Endothelial cell of umbilical vein (primary cell): Measurements from ENCODE around the gene ACAD11. TPM values are rescaled to one million over a fixed set of nuclear protein-coding genes. Genes with fewer than 3 reads are reported as not detected.

Source experiments
- BruUV-seq: library from RNA; stranded (reverse); fragments of 400-500 nt; replicated peaks from 2 replicates; lab custom pipeline; 2021; lab: Mats Ljungman, UMichigan
- CTCF ChIA-PET: fragments of 300-600, 350-600 bp; sonication (Branson Sonifier 250); formaldehyde crosslinking; loops from one replicate; lab custom pipeline; 2021; ENCODE audit warnings: antibody characterized with exemption, inconsistent platforms; lab: Charles Lee
- POLR2A ChIA-PET: fragments of 300-600, 350-600 bp; sonication (Branson Sonifier 250); formaldehyde crosslinking; loops from one replicate; lab custom pipeline; 2021; ENCODE audit warnings: antibody characterized with exemption, inconsistent platforms; lab: Charles Lee
- DNase-seq: peaks from one replicate; pipeline ENCODE4 v3.0.0-alpha.2; 2011; ENCODE audit warnings: low read depth, low spot score
- FAIRE-seq: peaks from 2 replicates; lab custom pipeline; 2011; peaks lifted over from hg19 to GRCh38; lab: Jason Lieb, UNC
- H2AFZ ChIP-seq: 2 replicates; pipeline ENCODE4 v1.6.0; 2012; ENCODE audit warnings: low read depth, low read length, control low read depth, inconsistent platforms
- H3K27ac ChIP-seq: 2 replicates; pipeline ENCODE4 v1.5.1; 2011; ENCODE audit warnings: low read depth, mild to moderate bottlenecking, control low read depth, low read length, moderate library complexity; ENCODE audit not compliant: insufficient read depth
- H3K27me3 ChIP-seq, 2 experiments: 2 replicates each; pipeline versions ENCODE4 v1.6.0 to v1.6.1; 2011; ENCODE audit warnings: low read length in 2 of 2, mixed read lengths in 1 of 2; ENCODE audit not compliant: control insufficient read depth in 2 of 2, insufficient read depth in 2 of 2
- H3K36me3 ChIP-seq, 2 experiments: 2 replicates in 1 of 2; 3 replicates in 1 of 2; pipeline ENCODE4 v1.5.1; 2011; ENCODE audit warnings: low read length in 2 of 2, mild to moderate bottlenecking in 1 of 2, moderate library complexity in 1 of 2; ENCODE audit not compliant: control insufficient read depth in 2 of 2, insufficient read depth in 2 of 2; ENCODE audit errors: extremely low read depth in 1 of 2
- H3K4me1 ChIP-seq: 3 replicates; pipeline ENCODE4 v1.5.1; 2011; ENCODE audit warnings: mild to moderate bottlenecking, low read length; ENCODE audit not compliant: control insufficient read depth, insufficient read depth; ENCODE audit errors: extremely low read depth
- H3K4me2 ChIP-seq: 2 replicates; pipeline ENCODE4 v1.6.1; 2011; ENCODE audit warnings: low read length, control low read depth, mixed read lengths; ENCODE audit not compliant: insufficient read depth
- H3K4me3 ChIP-seq, 3 experiments: fragments of 200-600 bp in 1 of 3; sonication (generic), shearing (Covaris generic) in 1 of 3; replicated peaks in 1 of 3; 2 replicates each; pipeline ENCODE4 v1.5.1; 2011 to 2016; ENCODE audit warnings: control low read depth in 3 of 3, low read length in 3 of 3, mild to moderate bottlenecking in 2 of 3, inconsistent platforms in 1 of 3, low read depth in 1 of 3, moderate library complexity in 1 of 3; ENCODE audit not compliant: insufficient read depth in 1 of 3
- H3K79me2 ChIP-seq: 2 replicates; pipeline ENCODE4 v1.6.0; 2012; ENCODE audit warnings: low read length, inconsistent platforms; ENCODE audit not compliant: control insufficient read depth, insufficient read depth
- H3K9ac ChIP-seq: replicated peaks from 2 replicates; pipeline ENCODE3; 2011; ENCODE audit warnings: low read length, control low read depth; ENCODE audit not compliant: insufficient read depth; ENCODE audit errors: extremely low read depth
- H3K9me1 ChIP-seq: replicated peaks from 3 replicates; pipeline ENCODE4 v1.6.0; 2011; ENCODE audit warnings: mild to moderate bottlenecking, low read length; ENCODE audit not compliant: control insufficient read depth, insufficient read depth; ENCODE audit errors: extremely low read depth
- H3K9me3 ChIP-seq: replicated peaks from 2 replicates; pipeline ENCODE4 v1.5.1; 2012; ENCODE audit warnings: low read length, inconsistent platforms; ENCODE audit not compliant: control insufficient read depth, insufficient read depth
- H4K20me1 ChIP-seq: replicated peaks from 2 replicates; pipeline ENCODE3; 2011; ENCODE audit warnings: mild to moderate bottlenecking, low read length; ENCODE audit not compliant: control insufficient read depth, insufficient read depth; ENCODE audit errors: extremely low read depth
- CTCF ChIP-seq, 2 donors: IDR thresholded peaks; 1 replicate in 1 of 2; 2 replicates in 1 of 2; pipeline ENCODE4 v1.5.1; 2011; ENCODE audit warnings: low read length in 2 of 2, mild to moderate bottlenecking in 2 of 2, moderate library complexity in 2 of 2, control low read depth in 1 of 2, inconsistent platforms in 1 of 2, low read depth in 1 of 2; ENCODE audit not compliant: insufficient read depth in 1 of 2; ENCODE audit errors: extremely low read depth in 1 of 2
- EZH2 ChIP-seq: IDR thresholded peaks from 2 replicates; pipeline ENCODE4 v1.6.1; 2012; ENCODE audit warnings: borderline replicate concordance, low read depth, mild to moderate bottlenecking, moderate library complexity, low read length, inconsistent platforms; ENCODE audit not compliant: severe bottlenecking
- FOS ChIP-seq: IDR thresholded peaks from 2 replicates; pipeline ENCODE4 v1.6.1; 2011; ENCODE audit warnings: mild to moderate bottlenecking, low read length, moderate library complexity, borderline replicate concordance; ENCODE audit not compliant: insufficient read depth
- GATA2 ChIP-seq: IDR thresholded peaks from 2 replicates; pipeline ENCODE4 v1.7.0; 2011; ENCODE audit warnings: low read depth, mild to moderate bottlenecking, moderate library complexity, mixed read lengths, low read length; ENCODE audit not compliant: insufficient read length, insufficient read depth
- JUN ChIP-seq: IDR thresholded peaks from 2 replicates; pipeline ENCODE4 v1.6.1; 2011; ENCODE audit warnings: borderline replicate concordance, low read depth; ENCODE audit not compliant: insufficient read length, insufficient read depth
- MYC ChIP-seq: IDR thresholded peaks from one replicate; pipeline ENCODE4 v1.6.1; 2011; ENCODE audit warnings: mild to moderate bottlenecking, low read depth, low read length
- POLR2A ChIP-seq: IDR thresholded peaks from 2 replicates; pipeline ENCODE4 v1.6.1; 2012; ENCODE audit warnings: low read depth, mild to moderate bottlenecking, control low read depth, low read length
- POLR2AphosphoS5 ChIP-seq: IDR thresholded peaks from 2 replicates; pipeline ENCODE4 v1.6.1; 2012; ENCODE audit warnings: low read depth, mild to moderate bottlenecking, control low read depth, low read length, moderate library complexity; ENCODE audit not compliant: insufficient read depth
- dilution Hi-C: fragments of 300-500 bp; cut with MboI; formaldehyde crosslinking; loops from one replicate; pipeline ENCODE4 v1.15.0; 2019; ENCODE audit warnings: low sequenced_read_pairs; ENCODE audit not compliant: extremely low pct_ligation_motif_present
- intact Hi-C: fragments of 100-400 bp; cut with micrococcal nuclease; formaldehyde crosslinking; loops from one replicate; pipeline ENCODE4 v1.10.0; 2022
- polyA plus RNA-seq, 4 experiments: library from polyadenylated mRNA; depleted of rRNA in 3 of 4; stranded (reverse) in 3 of 4; unstranded in 1 of 4; fragments of >200 nt; gene quantifications; 2 replicates each; pipeline versions ENCODE4 v1.2.1 to v1.2.3, GENCODE V29; 2011 to 2012; ENCODE audit warnings: missing spikeins in 1 of 4
- total RNA-seq: library from RNA; stranded (reverse); gene quantifications from 2 replicates; pipeline ENCODE4 v1.2.3, GENCODE V29; 2021
- TF ChIP-seq, protein P1 (sequence below): IDR thresholded peaks from 2 replicates; pipeline ENCODE4 v1.6.1; 2011; ENCODE audit not compliant: insufficient read depth, insufficient read length

ACAD11 gene
- total and polyA plus RNA-seq, 2 donors (not counting 3 experiments of a cell fraction or from before 2014, with no cell fraction given), result 9.6 to 17.9 TPM

DNA sequence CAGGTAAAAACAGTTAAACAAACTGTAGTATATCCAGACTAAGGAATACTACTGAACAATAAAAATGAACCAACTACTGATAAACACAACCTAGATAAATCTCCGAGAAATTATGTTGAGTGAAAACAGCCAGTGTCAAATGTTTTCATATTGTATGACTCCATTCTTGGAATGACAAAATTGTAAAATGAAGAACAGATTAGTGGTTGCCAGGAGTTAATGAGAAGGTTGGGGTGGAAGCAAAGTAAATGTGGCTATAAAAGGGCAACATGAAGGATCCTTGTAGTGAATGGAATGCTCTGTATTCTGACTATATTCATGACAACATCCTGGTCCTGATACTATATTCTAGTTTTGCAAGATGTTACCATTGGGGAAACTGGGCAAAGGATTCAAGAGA lies 90.0 kb downstream of the ACAD11 start:
- TF ChIP-seq POLR2A, result no peak
- TF ChIP-seq POLR2AphosphoS5, result no peak
- TF ChIP-seq GATA2, result no peak
- TF ChIP-seq FOS, result no peak
- no peak for TF ChIP-seq EZH2
- no peak for TF ChIP-seq JUN
- TF ChIP-seq, protein P1, sequence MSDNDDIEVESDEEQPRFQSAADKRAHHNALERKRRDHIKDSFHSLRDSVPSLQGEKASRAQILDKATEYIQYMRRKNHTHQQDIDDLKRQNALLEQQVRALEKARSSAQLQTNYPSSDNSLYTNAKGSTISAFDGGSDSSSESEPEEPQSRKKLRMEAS, result no peak
- FAIRE-seq (no peak), DNase-seq (no peak)
- H3K27me3 ChIP-seq, result no peaks in the 10 kb centered on the region
- no peak overlapping the region for H3K4me2 ChIP-seq
- H3K36me3 ChIP-seq, result no peaks in the 10 kb centered on the region
- H3K9me1 ChIP-seq, result no peaks in the 10 kb centered on the region
- CTCF ChIA-PET, result interaction anchor here (1.3 kb wide), 1 partner anchor 26 kb away, joined by 3 read pairs; no protein-coding TSS in a partner anchor
- no TSS peak for BruUV-seq
- intact Hi-C loops, result no loop called here
- H3K4me1 ChIP-seq, result no peaks in the 10 kb centered on the region
- POLR2A ChIA-PET, result no interaction called here
- no peaks in the 10 kb centered on the region for H3K79me2 ChIP-seq
- H3K9ac ChIP-seq, result no peak overlapping the region
- H3K9me3 ChIP-seq, result no peaks in the 10 kb centered on the region
- no peak overlapping the region for H2AFZ ChIP-seq
- no peak overlapping the region for H3K4me3 ChIP-seq
- H3K27ac ChIP-seq, result no peak overlapping the region
- H4K20me1 ChIP-seq, result no peaks in the 10 kb centered on the region
- dilution Hi-C loops, result no loop called here

DNA sequence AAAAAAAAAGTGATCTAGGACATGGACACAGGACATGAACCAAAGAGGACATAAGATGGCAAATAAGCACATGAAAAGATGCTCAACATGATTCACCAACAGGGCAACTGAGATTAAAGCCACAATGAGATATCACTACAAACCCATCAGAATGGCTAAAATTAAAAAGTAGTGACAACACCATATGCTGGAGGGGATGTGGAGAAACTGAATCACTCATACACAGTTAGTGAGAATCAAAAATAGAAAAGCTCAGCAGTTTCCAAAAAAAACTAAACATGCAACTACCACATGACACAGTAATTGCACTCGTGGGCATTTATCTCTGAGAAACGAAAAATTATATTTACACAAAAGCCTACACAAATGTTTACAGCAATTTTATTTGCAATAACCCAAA lies 90.5 kb downstream of the ACAD11 start:
- no peak overlapping the region for H3K4me2 ChIP-seq
- no peaks in the 10 kb centered on the region for H3K4me1 ChIP-seq
- no peak overlapping the region for H3K27ac ChIP-seq
- no peak overlapping the region for H3K9ac ChIP-seq
- POLR2A ChIA-PET, result no interaction called here
- intact Hi-C loops (no loop called here), dilution Hi-C loops (no loop called here)
- BruUV-seq, result no TSS peak
- H4K20me1 ChIP-seq, result no peaks in the 10 kb centered on the region
- TF ChIP-seq MYC (no peak), POLR2AphosphoS5 (no peak), FOS (no peak), JUN (no peak), GATA2 (no peak), POLR2A (no peak), CTCF (IDR thresholded peaks at IDR 0.05; ENCODE audit: extremely low read depth in 1 of 2, insufficient read depth in 1 of 2, low read depth in 1 of 2, low read length in 2 of 2) (no peak), EZH2 (no peak)
- TF ChIP-seq, protein P1, result no peak
- no peaks in the 10 kb centered on the region for H3K9me1 ChIP-seq
- H3K79me2 ChIP-seq, result no peaks in the 10 kb centered on the region
- H3K9me3 ChIP-seq, result no peaks in the 10 kb centered on the region
- no peaks in the 10 kb centered on the region for H3K36me3 ChIP-seq
- no peak overlapping the region for H3K4me3 ChIP-seq
- H2AFZ ChIP-seq, result no peak overlapping the region
- FAIRE-seq (no peak), DNase-seq (no peak)
- no peaks in the 10 kb centered on the region for H3K27me3 ChIP-seq
- CTCF ChIA-PET, result interaction anchor here (1.3 kb wide), 2 partner anchors 8 to 26 kb away, joined by 3 read pairs; no protein-coding TSS in a partner anchor
